Embryonic facial prominence (tissue), 1 donor: ENCODE results near the gene FAM72B.
"Not testable (repeated sequence)": the region's sequence is repeated elsewhere in the genome, so short reads cannot be mapped to it uniquely, and the experiment has no call there.

ENCODE experiments used
- DNase-seq: peaks from one replicate; pipeline ENCODE4 v3.0.0-alpha.2; 2016; ENCODE audit errors: extremely low spot score

Gene FAM72B

GRCh38 chr1:121152788-121153187, 31.4 kb downstream of the FAM72B start:
- DNase-seq: not testable (repeated sequence)

GRCh38 chr1:121151294-121151693, 32.8 kb downstream of the FAM72B start:
- not testable (repeated sequence) for DNase-seq

GRCh38 chr1:121148489-121149190, 35.5 kb downstream of the FAM72B start:
- not testable (repeated sequence) for DNase-seq

GRCh38 chr1:121140393-121140792, 43.7 kb downstream of the FAM72B start:
- DNase-seq: not testable (repeated sequence)

GRCh38 chr1:121131494-121131893, 52.6 kb downstream of the FAM72B start:
- not testable (repeated sequence) for DNase-seq

GRCh38 chr1:121118480-121118824, 65.7 kb downstream of the FAM72B start:
- DNase-seq: not testable (repeated sequence)
